C4-2B (cell line): ENCODE results near the gene TSSC4.

ENCODE experiments used
- H3K27ac ChIP-seq: fragments of 450-650 bp; 2 replicates; pipeline ENCODE4 v1.5.1; 2017
- ZFX ChIP-seq: fragments of 450-650 bp; IDR thresholded peaks from 2 replicates; pipeline ENCODE4 v1.6.1; 2017
- TF ChIP-seq, protein P1 (sequence below): fragments of 450-650 bp; conservative IDR thresholded peaks from 2 replicates; pipeline ENCODE4 v1.5.1; 2017; ENCODE audit warnings: mild to moderate bottlenecking

TSSC4 gene

DNA sequence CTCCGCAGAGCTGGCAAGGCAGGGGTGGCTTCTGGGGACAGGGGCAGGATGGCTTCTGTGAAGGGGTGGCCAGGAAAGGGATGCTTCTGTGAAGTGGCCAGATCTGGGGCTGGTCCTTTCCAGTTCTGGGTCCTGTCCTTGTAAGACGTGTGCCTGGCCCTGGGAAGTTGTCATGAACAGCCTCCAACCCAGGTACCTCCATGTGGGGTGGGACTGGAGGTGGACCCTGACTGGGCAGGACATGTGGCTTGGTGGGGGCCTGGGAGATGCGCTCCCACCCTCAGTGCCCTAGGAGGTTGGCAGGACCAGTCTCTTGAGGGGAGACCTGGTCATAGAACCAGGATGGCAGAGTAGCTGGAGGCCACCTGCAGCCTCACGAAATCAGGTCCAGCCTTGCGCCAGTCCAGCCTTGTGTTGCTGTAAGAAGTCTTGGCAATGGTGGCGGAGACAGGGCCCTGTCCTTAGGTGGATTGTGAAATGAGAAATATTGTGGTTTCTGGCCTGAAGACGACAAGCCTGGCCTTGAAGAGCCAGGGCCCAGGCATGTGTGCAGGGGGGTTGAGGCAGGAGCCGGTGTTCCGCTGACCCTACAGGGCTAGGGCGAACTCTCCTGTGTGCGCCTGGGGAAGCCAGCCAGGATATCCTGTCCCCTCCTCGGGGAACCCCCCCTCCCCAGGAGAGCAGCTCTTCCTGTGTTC, 46.9 kb downstream of the TSSC4 start:
- no peak for TF ChIP-seq ZFX
- TF ChIP-seq, protein P1, sequence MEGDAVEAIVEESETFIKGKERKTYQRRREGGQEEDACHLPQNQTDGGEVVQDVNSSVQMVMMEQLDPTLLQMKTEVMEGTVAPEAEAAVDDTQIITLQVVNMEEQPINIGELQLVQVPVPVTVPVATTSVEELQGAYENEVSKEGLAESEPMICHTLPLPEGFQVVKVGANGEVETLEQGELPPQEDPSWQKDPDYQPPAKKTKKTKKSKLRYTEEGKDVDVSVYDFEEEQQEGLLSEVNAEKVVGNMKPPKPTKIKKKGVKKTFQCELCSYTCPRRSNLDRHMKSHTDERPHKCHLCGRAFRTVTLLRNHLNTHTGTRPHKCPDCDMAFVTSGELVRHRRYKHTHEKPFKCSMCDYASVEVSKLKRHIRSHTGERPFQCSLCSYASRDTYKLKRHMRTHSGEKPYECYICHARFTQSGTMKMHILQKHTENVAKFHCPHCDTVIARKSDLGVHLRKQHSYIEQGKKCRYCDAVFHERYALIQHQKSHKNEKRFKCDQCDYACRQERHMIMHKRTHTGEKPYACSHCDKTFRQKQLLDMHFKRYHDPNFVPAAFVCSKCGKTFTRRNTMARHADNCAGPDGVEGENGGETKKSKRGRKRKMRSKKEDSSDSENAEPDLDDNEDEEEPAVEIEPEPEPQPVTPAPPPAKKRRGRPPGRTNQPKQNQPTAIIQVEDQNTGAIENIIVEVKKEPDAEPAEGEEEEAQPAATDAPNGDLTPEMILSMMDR = no peak
- no peak overlapping the region for H3K27ac ChIP-seq

DNA sequence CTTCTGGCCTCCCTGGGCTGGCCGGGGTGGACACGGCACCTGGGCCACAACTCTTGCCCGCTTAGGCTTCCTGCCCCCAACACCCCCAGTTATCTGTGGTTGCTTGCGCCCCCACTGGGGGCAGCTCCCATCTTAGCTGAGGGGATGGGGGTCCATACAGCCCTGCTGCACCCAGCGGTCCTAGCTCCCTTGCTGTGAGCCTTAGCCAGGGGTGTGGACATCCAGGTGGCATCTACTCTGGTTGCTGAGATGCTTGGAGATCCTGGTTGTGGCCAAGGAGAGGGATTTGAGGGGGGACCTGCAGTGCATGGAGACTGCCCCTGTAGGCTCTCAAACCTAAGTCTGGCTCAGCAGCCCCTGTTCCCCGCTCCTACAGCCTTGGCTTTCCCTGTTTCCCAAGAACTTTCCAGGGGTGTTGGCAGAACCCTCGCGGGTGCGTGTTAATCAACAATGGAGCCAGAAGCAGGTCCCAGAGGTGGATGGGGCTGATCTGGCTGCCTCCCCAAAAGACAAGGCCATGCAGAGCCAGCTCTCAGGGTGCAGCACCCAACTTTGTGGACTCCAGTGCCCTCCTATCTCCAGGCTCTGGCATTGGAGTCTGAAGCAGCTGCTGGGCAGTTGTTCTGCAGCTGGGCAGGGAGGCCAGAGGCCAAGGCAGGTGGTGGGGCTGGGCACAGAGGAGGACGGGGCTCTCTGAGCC, 47.6 kb downstream of the TSSC4 start:
- TF ChIP-seq, protein P1 = no peak
- TF ChIP-seq ZFX = no peak
- no peak overlapping the region for H3K27ac ChIP-seq

DNA sequence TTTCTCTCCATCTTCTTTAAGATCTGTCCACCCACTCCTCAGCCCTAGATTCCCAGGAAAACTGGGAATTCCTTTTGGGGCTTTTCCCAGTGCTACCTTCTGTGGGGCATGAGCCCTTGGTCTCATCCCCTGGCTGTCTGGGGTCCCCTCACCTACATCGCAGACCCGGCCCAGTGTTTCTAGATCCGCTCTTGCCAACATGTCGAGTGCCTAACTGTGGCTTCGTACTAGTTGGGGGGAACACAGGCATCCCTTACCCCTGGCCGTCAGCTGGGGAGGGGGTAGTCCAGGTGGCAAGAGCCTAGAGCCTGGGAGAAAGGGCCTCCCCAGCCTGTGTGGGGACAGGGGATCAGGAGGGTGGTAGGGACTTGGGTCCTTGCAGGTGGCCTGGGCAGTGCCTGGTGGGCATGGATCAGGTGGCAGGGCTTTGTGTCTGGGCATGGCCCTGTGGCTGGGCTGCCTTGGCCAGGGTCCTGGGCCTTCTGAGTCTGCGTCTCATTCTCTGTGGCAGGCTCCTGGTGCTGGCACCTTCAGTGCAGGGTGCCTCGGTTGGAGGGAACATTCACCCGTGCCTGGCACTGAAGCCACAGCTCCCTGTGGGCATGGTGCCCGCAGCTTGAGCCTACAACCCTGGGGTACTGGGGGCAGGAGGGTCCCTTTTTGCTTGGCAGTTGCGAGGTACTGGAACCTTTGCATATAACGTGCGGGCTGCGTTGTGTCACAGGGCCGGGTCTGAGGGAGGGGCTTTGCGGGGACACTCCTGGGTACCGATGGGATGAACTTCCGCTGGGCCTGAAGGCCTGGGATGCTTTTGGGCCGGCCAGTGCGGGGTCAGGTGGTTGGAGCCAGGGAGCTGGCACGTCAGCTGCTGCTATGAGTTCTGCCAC, 48.4 kb downstream of the TSSC4 start:
- TF ChIP-seq, protein P1 = no peak
- no peak for TF ChIP-seq ZFX
- no peak overlapping the region for H3K27ac ChIP-seq

DNA sequence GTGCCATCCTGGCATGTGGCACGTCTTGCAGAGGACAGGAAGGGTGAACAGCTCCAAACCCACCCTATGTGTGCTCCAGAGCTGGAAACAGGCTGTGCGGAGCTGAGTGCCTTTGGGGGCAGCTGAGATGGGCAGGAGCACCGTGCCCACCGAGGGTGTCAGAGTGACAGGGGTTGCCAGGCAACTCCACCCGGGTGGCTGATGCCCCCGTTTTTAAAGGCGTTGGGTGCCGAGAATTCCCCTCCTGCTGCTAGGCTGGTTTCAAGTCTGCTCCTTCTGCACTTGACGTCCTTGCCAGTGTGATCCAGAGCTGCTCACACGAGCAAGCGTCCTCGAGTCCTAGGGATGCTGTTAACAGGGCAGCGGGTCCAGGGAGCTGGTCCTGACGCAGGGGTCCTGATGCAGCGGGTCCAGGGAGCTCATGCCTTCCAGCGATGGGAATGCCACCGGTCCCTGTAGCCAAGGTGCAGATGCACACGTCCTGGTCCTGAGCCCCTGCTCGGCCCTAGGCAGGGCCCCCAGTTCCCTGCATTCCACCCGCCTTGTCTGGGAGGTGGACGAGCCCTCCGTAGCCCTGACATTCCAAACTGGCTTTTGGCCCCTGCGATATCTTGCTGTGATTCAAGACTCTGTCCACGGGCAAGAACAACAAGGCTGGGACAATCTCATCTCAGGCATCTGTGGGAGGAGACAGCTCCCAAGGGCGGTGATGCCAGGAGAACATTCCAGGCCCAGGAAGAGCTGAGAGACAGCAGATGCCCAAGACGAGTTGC, 49.2 kb downstream of the TSSC4 start:
- TF ChIP-seq, protein P1 = no peak
- TF ChIP-seq ZFX = no peak
- H3K27ac ChIP-seq = no peak overlapping the region

DNA sequence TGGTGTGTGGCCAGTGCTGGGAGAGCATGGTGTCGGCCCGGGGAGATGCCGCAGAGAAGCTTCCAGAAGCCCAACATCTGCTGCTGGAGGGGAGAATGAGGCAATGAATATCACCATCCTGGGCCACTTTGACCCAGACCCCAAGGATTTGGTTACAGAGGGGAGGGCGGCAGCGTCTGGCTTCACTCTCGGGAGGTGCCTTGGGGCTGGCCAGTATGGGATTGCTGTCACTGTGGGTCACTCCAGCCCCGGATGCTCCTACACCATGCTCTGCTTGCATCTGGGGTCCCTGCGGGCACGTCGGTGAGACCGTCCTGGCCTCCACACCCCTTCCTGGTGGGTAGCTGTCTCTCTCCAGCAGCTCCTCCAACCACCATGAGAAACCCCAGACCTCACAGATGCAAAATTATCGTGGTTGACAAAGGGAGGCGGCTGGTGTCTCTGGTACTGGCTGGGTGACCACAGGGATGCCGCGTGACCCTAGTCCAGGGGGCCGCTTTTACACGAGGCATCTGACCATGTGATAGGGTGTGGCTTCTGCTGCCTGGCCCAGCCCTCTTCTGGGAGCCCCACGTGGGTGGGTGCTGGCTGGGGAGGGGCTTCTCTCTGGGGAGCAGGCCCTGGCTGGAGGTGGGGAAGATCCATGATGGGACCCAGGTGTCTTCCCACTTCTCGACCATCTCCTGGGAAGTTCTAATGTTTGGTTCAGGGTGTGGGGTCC, 49.9 kb downstream of the TSSC4 start:
- no peak overlapping the region for H3K27ac ChIP-seq
- TF ChIP-seq, protein P1 = no peak
- TF ChIP-seq ZFX = no peak

DNA sequence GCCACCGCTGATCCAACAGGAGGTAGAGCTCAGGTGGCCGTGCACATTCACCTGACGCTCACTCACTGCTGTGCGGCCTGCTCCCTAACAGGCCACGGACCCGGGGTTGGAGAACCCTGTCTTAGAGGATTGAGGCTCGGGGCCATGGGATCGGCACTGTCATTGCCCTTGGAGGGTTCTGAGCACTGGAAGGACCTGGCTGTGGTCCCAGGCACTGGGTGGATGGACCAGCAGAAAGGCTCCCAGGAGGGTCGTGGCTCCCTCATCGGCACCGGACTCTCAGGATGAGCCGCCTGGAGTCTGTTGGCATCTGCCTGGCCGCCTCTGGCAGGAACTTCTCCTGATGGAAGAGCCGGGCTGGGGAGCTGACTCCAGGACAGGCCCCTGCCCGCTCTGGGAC, 50.8 kb downstream of the TSSC4 start:
- TF ChIP-seq, protein P1 = no peak
- no peak for TF ChIP-seq ZFX
- no peak overlapping the region for H3K27ac ChIP-seq
